ENCODE measurements around the gene STIMATE.

The STIMATE gene

DNA sequence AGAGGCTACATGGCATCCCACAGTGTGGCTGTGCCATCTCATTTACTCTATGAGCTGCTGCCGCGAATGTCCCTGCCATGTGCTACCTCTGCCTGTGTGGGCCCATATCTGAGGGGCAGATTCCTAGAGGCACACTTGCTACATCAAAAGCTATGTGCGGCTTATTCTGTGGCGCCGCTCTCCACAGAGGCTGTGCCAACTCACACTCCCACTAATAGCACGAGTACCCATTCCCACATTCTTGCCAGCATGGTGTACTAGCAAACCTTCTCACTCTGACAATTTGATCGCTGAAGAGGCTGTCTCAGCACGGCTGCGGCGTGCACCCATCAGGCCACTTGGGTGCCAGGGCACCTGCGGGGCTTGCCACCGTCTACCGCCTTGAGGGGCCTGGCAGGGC lies 31.4 kb downstream of the STIMATE start:
- no peak for DNase-seq (ENCODE audit: low read depth)

GRCh38 chr3:52860424-52860768 lies 37.0 kb downstream of the STIMATE start:
- no peak for DNase-seq (ENCODE audit: low read depth)

DNA sequence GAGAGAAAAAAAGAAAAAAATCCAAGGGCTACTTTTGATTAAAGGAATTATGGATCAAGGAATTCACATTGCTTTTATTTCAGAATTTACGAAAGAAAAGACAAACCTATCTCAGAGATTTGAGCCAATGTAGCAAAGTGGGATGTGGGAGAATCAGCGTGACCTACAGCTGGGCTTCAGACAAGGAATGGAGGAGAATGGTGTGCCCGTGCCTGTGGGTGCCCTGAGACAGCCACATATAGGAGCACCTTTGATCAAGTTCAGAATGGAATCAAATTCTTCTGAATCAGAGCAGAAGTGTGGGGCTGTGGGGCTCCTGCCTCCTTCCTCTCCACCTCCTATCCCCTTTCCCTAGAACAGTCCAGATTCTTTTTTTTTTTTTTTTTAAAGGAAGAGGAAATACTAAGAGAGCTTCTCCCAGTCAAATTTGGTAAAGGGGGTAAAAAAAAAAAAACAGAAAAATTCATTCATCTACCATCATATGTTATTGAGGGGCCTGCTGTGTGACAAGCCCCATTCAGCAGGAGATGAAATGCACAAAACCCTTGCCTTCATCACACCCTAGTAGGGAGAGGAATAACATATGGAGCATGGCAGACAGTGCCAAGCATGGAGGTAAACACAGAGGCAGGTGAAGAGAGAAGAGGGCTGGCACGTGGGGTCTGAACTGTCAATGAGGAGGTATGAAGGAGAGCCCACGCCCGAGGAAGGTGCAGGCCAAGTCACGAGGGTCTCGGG lies 37.5 kb downstream of the STIMATE start:
- no peak for DNase-seq (ENCODE audit: low read depth)

DNA sequence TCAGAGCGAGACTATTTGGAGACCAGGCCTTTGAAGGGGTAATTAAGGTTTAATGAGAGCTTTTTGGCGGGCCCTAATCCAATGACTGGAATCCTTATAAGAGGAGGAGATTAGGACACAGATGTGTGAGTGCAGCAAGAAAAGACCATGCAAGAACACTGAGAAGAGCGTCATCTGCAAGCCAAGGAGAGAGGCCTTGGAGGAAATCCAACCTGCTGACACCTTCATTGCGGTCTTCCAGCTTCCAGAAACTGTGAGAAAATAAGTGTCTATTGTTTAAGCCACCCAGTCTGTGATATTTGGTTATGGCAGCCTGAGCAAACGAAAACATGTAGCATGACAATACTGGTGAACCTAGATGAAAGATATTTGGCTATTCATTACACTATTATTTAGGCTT lies 39.5 kb downstream of the STIMATE start:
- DNase-seq (ENCODE audit: low read depth) = no peak

GRCh38 chr3:52857133-52857532 lies 40.2 kb downstream of the STIMATE start:
- no peak for DNase-seq (ENCODE audit: low read depth)

- no peak for DNase-seq (ENCODE audit: low read depth)
These were observed 40.7 kb downstream of the STIMATE start for GRCh38 chr3:52856666-52857065.

DNA sequence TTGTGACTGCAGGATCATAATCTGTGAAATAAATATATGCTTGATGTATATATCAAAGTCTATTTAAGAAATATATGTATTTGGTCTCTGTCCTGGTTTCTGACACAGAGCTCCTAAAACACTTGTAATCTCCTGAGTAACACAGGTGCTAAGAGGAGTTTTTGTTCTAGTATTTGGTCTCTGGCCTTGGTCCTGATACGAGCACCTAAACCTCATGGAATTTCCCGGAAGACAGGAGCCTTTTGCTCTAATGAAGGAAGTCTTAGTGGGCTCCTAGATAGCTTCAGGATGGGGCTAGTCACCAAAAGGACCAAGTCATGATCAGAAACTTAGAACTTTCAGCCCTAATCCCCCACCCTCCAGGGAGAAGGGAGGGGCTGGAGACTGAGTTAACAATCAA lies 43.3 kb downstream of the STIMATE start:
- DNase-seq (ENCODE audit: low read depth) = no peak

GRCh38 chr3:52852419-52852818 lies 44.9 kb downstream of the STIMATE start:
- no peak for DNase-seq (ENCODE audit: low read depth)

GRCh38 chr3:52851348-52851747 lies 46.0 kb downstream of the STIMATE start:
- peak; percentile 48 for DNase-seq (ENCODE audit: low read depth)

DNA sequence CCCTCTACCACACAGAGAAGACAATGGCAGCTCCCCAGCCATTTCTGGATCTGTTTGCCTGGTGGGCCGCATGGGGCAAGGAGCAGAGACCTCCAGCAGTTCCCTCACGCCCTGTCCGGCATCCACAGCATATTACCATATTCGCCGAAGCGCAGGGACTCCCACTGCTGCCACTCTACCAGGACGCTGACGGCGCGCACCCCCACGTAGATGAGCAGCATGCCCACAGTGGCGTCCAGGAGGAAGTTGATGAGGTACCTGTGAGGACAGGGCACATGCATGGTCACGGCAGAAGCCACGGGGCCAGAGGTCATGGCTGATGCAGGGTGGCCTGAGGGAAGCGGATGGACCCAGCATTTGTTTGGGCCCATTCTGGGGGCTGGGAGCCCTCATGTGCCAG lies 47.7 kb downstream of the STIMATE start:
- no peak for DNase-seq (ENCODE audit: low read depth)

DNA sequence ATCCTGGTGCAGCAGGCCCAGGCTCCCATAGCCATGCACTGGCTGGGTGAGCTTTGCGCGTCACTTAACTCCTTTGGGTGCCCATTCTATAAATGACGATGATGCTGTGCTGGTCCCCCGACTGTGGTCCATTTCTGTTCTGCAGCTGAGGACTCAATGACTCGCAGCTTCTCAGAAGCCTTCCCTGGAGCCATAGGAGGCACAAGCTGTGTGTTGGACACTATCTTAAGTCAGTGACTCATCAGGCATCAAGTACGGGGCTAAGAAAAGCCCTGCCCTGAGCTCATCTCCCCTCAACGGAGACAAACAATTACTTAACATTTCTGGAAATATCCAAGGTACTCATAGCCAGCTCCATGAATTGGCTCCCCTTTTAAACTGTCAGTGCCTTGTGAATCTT lies 48.7 kb downstream of the STIMATE start:
- DNase-seq (ENCODE audit: low read depth) = peak; percentile 74

DNA sequence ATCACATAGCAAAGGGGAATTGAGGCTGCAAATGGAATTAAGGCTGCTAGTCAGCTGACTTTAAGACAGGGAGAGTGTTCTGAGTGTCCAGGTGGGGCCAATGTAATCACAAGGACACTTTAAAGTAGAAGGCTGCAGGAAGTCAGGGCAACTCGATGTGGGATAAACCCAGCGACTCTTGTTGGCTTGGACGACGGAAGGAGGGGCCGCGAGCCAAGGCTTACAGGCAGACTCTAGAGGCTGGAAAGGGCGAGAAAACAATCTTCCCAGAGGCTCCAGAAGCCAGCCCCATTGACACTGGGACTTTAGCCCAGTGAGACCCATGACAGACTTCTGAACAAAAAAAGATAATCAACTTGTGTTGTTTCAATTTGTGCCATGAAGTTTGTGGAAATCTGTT lies 49.6 kb downstream of the STIMATE start:
- no peak for DNase-seq (ENCODE audit: low read depth)

- no peak for DNase-seq (ENCODE audit: low read depth)
These were observed 50.1 kb downstream of the STIMATE start for GRCh38 chr3:52847241-52847640.

GRCh38 chr3:52846432-52846965 lies 50.8 kb downstream of the STIMATE start:
- DNase-seq (ENCODE audit: low read depth) = no peak

- no peak for DNase-seq (ENCODE audit: low read depth)
These were observed 51.5 kb downstream of the STIMATE start for GRCh38 chr3:52845691-52846431.

- DNase-seq (ENCODE audit: low read depth) = peak; percentile 36
These were observed 52.2 kb downstream of the STIMATE start for GRCh38 chr3:52845157-52845556.

- DNase-seq (ENCODE audit: low read depth) = no peak
These were observed 52.9 kb downstream of the STIMATE start for GRCh38 chr3:52844290-52844975.

DNA sequence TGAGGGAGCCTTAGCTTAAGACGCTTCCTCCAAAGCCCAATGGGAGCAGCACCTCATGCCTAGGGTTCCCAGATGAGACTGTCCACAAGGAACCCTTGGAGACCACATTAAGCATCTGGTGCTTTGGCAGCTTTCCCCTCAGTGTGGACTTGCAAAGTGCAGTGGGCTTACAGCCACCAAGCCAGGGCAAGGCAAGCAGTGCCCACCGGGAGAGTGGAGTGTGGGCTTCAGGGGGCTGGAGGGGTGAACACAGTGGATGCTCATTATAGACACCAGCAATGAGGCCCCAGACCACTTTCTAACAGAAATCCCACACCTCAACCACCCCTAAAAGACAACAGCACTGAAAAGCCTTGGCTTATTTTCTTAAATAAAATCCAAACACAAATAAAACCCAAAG lies 53.5 kb downstream of the STIMATE start:
- DNase-seq (ENCODE audit: low read depth) = no peak

DNA sequence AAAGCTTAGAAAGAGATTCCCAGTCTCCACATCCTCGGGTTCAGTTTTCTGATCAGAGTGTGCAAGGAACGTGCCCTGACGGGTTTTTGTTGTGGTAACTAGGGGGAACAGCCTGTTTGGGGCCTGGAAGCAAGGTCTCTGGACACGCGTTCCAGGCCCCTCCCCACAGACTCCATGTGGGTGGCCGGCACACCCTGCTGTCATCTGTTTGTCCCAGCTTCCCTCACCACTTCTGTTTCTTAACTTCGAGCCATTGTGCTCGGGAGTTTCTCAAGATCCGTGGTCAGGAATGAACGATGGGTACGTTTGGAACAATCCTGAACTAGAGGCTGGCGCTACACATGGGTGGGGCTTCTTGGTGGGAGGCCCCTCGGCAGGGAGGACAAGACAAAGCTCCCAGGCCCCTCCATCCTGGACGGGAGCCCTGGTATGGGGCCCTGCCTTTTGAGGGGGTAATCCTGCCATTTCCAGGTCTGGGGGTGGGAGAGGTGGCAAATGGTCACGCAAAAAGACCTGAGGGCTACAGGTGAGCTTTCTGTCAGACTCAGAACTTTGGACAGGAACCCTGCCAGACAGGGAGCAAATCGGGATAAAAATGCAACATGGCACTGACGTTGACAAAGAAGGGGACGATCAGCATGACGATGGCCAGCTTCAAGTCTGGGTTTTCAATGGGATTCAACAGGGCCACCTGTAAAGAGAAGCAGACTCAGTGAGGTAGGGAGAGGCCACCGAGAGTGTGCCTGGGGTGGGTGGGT lies 54.1 kb downstream of the STIMATE start:
- DNase-seq (ENCODE audit: low read depth) = no peak

DNA sequence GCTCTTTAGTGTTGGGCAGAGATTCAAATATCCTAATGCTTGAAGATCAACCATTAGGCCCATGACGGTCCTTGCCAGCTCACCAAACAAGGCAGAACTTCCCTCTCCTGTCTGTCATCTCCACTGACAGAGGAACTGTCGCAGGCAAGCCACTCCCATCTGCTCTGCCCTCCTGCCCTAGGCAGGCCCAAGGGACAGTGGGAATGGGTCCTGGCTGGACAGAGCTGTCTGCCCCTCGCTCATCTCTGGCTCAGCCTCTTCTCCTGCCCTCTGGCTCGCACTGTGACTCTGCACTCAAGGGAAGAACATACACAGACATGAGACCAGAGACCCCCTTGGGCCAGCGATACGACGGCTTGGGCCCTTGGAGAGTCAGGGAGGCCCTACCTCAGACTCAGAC lies 54.9 kb downstream of the STIMATE start:
- no peak for DNase-seq (ENCODE audit: low read depth)

GRCh38 chr3:52841981-52842340 lies 55.4 kb downstream of the STIMATE start:
- no peak for DNase-seq (ENCODE audit: low read depth)

All from amniotic epithelial cell (primary cell).